ENCODE data around the gene PHTF2.

GRCh38 chr7:77827999-77828398 lies 29.4 kb downstream of the PHTF2 start:
- TF ChIP-seq CTBP1 (IDR thresholded peaks at IDR 0.05; ENCODE audit: borderline replicate concordance), result no peak
- TF ChIP-seq, protein P1, sequence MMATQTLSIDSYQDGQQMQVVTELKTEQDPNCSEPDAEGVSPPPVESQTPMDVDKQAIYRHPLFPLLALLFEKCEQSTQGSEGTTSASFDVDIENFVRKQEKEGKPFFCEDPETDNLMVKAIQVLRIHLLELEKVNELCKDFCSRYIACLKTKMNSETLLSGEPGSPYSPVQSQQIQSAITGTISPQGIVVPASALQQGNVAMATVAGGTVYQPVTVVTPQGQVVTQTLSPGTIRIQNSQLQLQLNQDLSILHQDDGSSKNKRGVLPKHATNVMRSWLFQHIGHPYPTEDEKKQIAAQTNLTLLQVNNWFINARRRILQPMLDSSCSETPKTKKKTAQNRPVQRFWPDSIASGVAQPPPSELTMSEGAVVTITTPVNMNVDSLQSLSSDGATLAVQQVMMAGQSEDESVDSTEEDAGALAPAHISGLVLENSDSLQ (IDR thresholded peaks at IDR 0.05), result no peak
- no peak for TF ChIP-seq BHLHE40 (IDR thresholded peaks at IDR 0.05; ENCODE audit: borderline replicate concordance)
- TF ChIP-seq NFRKB (IDR thresholded peaks at IDR 0.05), result no peak
- no peak for TF ChIP-seq FOXK2 (IDR thresholded peaks at IDR 0.05)
- no peak for TF ChIP-seq TARDBP (IDR thresholded peaks at IDR 0.05)
- TF ChIP-seq FOXM1 (IDR thresholded peaks at IDR 0.05; ENCODE audit: borderline replicate concordance), result no peak
- no peak for TF ChIP-seq SP1 (IDR thresholded peaks at IDR 0.05)

All from HEK293T (cell line).